Fibroblast of lung (primary cell): ENCODE data around the gene WDR88.

Experiments used
- EZH2 ChIP-seq: IDR thresholded peaks from 2 replicates; pipeline ENCODE4 v1.5.1; 2012; ENCODE audit warnings: low read length, control low read depth, mild to moderate bottlenecking; ENCODE audit errors: missing control alignments
- TF ChIP-seq, protein P1 (sequence below), 2 donors: IDR thresholded peaks in 1 of 2; conservative IDR thresholded peaks in 1 of 2; 1 replicate in 1 of 2; 2 replicates in 1 of 2; pipeline ENCODE4 v1.5.1; 2011 to 2012; ENCODE audit warnings: low read length in 2 of 2, control low read depth in 1 of 2, inconsistent platforms in 1 of 2, low read depth in 1 of 2, mild to moderate bottlenecking in 1 of 2

GRCh38 chr19:33207040-33207620 lies 75.2 kb downstream of the WDR88 start:
- no peak for TF ChIP-seq EZH2
- TF ChIP-seq, protein P1, sequence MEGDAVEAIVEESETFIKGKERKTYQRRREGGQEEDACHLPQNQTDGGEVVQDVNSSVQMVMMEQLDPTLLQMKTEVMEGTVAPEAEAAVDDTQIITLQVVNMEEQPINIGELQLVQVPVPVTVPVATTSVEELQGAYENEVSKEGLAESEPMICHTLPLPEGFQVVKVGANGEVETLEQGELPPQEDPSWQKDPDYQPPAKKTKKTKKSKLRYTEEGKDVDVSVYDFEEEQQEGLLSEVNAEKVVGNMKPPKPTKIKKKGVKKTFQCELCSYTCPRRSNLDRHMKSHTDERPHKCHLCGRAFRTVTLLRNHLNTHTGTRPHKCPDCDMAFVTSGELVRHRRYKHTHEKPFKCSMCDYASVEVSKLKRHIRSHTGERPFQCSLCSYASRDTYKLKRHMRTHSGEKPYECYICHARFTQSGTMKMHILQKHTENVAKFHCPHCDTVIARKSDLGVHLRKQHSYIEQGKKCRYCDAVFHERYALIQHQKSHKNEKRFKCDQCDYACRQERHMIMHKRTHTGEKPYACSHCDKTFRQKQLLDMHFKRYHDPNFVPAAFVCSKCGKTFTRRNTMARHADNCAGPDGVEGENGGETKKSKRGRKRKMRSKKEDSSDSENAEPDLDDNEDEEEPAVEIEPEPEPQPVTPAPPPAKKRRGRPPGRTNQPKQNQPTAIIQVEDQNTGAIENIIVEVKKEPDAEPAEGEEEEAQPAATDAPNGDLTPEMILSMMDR (conservative IDR thresholded peaks at IDR 0.05 in 1 of 2, IDR thresholded peaks at IDR 0.05 in 1 of 2; ENCODE audit: low read depth in 1 of 2, low read length in 2 of 2) = no peak
